ENCODE data around the gene PASK. TPM values are rescaled to one million over a fixed set of nuclear protein-coding genes. Genes with fewer than 3 reads are reported as not detected.

The PASK gene
- total RNA-seq, 1 experiment from 2014 or later, result 69.3 TPM

GRCh38 chr2:241195506-241196130, 46.3 kb upstream of the PASK start:
- CTCF ChIA-PET, result no interaction called here

DNA sequence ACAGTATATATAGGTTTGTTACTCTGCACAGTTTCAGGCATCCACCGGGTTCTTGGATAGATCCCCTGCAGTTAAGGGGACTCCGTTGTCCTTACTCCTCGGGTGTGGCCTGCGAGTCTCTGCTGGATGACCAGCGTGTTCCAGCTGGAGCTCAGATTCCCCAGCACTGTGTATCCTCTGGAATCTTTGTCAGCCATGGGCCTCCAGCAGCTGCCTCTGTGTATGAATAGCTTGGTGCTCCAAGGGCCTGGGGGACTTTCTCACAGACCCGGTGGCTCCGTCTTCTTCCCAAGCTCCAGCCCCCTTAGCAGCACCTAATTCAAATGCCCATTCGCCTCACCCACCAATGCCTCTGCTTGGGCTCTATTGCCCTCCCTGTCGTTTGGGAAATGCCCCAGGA, 45.5 kb upstream of the PASK start:
- Mint-ChIP-seq H3K4me1 (ENCODE audit: low read depth, unreplicated experiment) (no peaks in the 10 kb centered on the region), H3K27ac (ENCODE audit: unreplicated experiment) (no peak overlapping the region), H3K27me3 (ENCODE audit: unreplicated experiment) (peaks cover 82% of the 10 kb centered on the region), H3K9me3 (ENCODE audit: low read depth, unreplicated experiment) (no peaks in the 10 kb centered on the region), H3K36me3 (ENCODE audit: insufficient read depth, unreplicated experiment) (no peaks in the 10 kb centered on the region), H3K4me3 (ENCODE audit: low read depth, unreplicated experiment) (no peak overlapping the region)
- CTCF ChIA-PET, result no interaction called here
- intact Hi-C loops (cut with micrococcal nuclease; ENCODE audit: unreplicated experiment), result no loop called here
- TF ChIP-seq, protein P1, sequence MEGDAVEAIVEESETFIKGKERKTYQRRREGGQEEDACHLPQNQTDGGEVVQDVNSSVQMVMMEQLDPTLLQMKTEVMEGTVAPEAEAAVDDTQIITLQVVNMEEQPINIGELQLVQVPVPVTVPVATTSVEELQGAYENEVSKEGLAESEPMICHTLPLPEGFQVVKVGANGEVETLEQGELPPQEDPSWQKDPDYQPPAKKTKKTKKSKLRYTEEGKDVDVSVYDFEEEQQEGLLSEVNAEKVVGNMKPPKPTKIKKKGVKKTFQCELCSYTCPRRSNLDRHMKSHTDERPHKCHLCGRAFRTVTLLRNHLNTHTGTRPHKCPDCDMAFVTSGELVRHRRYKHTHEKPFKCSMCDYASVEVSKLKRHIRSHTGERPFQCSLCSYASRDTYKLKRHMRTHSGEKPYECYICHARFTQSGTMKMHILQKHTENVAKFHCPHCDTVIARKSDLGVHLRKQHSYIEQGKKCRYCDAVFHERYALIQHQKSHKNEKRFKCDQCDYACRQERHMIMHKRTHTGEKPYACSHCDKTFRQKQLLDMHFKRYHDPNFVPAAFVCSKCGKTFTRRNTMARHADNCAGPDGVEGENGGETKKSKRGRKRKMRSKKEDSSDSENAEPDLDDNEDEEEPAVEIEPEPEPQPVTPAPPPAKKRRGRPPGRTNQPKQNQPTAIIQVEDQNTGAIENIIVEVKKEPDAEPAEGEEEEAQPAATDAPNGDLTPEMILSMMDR (IDR thresholded peaks at IDR 0.05; ENCODE audit: unreplicated experiment), result no peak
- BruUV-seq (replicated peaks), result no TSS peak
- no peak for DNase-seq

More at GRCh38 chr2:241195506-241196130, 46.3 kb upstream of the PASK start:
- H3K4me1 Mint-ChIP-seq (ENCODE audit: low read depth, unreplicated experiment), result no peaks in the 10 kb centered on the region
- H3K27ac Mint-ChIP-seq (ENCODE audit: unreplicated experiment), result no peak overlapping the region
- no peak overlapping the region for H3K4me3 Mint-ChIP-seq (ENCODE audit: low read depth, unreplicated experiment)
- no peaks in the 10 kb centered on the region for H3K9me3 Mint-ChIP-seq (ENCODE audit: low read depth, unreplicated experiment)
- H3K36me3 Mint-ChIP-seq (ENCODE audit: insufficient read depth, unreplicated experiment), result no peaks in the 10 kb centered on the region
- intact Hi-C loops (cut with micrococcal nuclease; ENCODE audit: unreplicated experiment), result no loop called here
- no peak for DNase-seq
- no TSS peak for BruUV-seq (replicated peaks)
- H3K27me3 Mint-ChIP-seq (ENCODE audit: unreplicated experiment), result peaks cover 77% of the 10 kb centered on the region
- TF ChIP-seq, protein P1 (IDR thresholded peaks at IDR 0.05; ENCODE audit: unreplicated experiment), result no peak

DNA sequence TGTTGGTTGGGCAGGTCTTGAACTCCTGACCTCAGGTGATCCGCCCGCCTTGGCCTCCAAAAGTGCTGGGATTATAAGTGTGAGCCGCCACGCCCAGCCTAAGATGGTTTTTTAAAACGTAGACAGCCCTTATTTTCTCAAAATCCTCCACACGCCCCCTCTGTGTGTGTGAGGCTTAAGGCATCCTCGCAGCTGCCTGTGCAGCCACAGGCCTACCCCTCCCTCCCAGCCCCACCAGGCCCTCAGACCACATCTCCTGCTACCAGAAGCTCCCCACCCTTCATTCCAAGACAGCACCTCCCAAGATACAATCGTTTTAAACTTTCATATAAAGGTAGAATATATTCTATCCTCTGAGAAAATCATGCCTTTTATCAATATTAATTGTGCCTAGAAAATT, 44.0 kb upstream of the PASK start:
- Mint-ChIP-seq H3K4me3 (ENCODE audit: low read depth, unreplicated experiment) (no peak overlapping the region), H3K4me1 (ENCODE audit: low read depth, unreplicated experiment) (no peaks in the 10 kb centered on the region), H3K36me3 (ENCODE audit: insufficient read depth, unreplicated experiment) (no peaks in the 10 kb centered on the region), H3K27me3 (ENCODE audit: unreplicated experiment) (peaks cover 72% of the 10 kb centered on the region), H3K27ac (ENCODE audit: unreplicated experiment) (no peak overlapping the region), H3K9me3 (ENCODE audit: low read depth, unreplicated experiment) (no peaks in the 10 kb centered on the region)
- CTCF ChIA-PET, result no interaction called here
- TF ChIP-seq, protein P1 (IDR thresholded peaks at IDR 0.05; ENCODE audit: unreplicated experiment), result no peak
- no peak for DNase-seq
- intact Hi-C loops (cut with micrococcal nuclease; ENCODE audit: unreplicated experiment), result no loop called here
- BruUV-seq (replicated peaks), result no TSS peak

DNA sequence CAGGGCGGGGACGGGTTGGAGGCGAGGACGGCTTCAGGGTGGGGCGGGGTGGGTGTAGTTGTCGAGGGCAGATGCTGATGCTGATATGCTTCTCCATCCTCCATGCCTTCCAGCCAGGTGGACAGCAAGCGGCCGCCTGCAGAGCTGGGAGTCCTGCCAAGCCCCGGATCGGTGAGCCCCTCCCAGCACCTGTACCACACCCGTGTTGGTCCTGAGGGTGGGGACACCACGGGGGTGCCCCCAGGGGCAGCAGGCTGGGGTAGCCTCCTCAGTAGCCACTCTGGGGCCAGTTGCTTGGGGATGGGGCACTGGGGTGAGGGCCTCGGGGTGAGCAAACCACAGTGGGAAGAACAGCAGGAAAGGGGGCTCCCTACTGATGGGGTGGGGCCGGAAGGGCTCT, 41.8 kb upstream of the PASK start:
- BruUV-seq (replicated peaks), result no TSS peak
- Mint-ChIP-seq H3K36me3 (ENCODE audit: insufficient read depth, unreplicated experiment) (no peaks in the 10 kb centered on the region), H3K4me1 (ENCODE audit: low read depth, unreplicated experiment) (no peaks in the 10 kb centered on the region), H3K27ac (ENCODE audit: unreplicated experiment) (no peak overlapping the region), H3K4me3 (ENCODE audit: low read depth, unreplicated experiment) (no peak overlapping the region), H3K9me3 (ENCODE audit: low read depth, unreplicated experiment) (no peaks in the 10 kb centered on the region), H3K27me3 (ENCODE audit: unreplicated experiment) (peaks cover 70% of the 10 kb centered on the region)
- intact Hi-C loops (cut with micrococcal nuclease; ENCODE audit: unreplicated experiment), result no loop called here
- CTCF ChIA-PET, result no interaction called here
- TF ChIP-seq, protein P1 (IDR thresholded peaks at IDR 0.05; ENCODE audit: unreplicated experiment), result no peak
- DNase-seq, result no peak

All from Calu3 (cell line).